Natural killer cell (primary cell): ENCODE results near the gene RNF224. TPM values are rescaled to one million over a fixed set of nuclear protein-coding genes. Genes with fewer than 3 reads are reported as not detected.

Source experiments
- ATAC-seq, 3 donors: fragments of 150-1000 bp in 2 of 3; fragments of 200-7000 bp in 1 of 3; cut with Tn5 transposase; 1 replicate in 1 of 3; 2 replicates in 2 of 3; pipeline ENCODE4 v1.10.0; 2021; ENCODE audit warnings: mild to moderate bottlenecking in 2 of 3, moderate library complexity in 2 of 3
- DNase-seq, 2 donors: peaks; one replicate each; pipeline versions ENCODE4 v3.0.0 to v3.0.0-alpha.2; 2013 to 2021; ENCODE audit warnings: mixed read lengths in 1 of 2
- H3K27ac ChIP-seq: one replicate; pipeline ENCODE4 v1.5.1; 2013; ENCODE audit warnings: mild to moderate bottlenecking, low read length
- H3K27me3 ChIP-seq: one replicate; pipeline ENCODE4 v1.6.1; 2013; ENCODE audit warnings: low read length; ENCODE audit not compliant: control insufficient read depth, insufficient read depth
- H3K36me3 ChIP-seq: one replicate; pipeline ENCODE4 v1.6.1; 2013; ENCODE audit warnings: low read length; ENCODE audit not compliant: control insufficient read depth, insufficient read depth
- H3K4me1 ChIP-seq: one replicate; pipeline ENCODE4 v1.6.1; 2013; ENCODE audit warnings: low read length; ENCODE audit not compliant: control insufficient read depth, insufficient read depth
- H3K4me3 ChIP-seq: one replicate; pipeline ENCODE4 v1.5.1; 2013; ENCODE audit warnings: low read length
- H3K9me3 ChIP-seq: one replicate; pipeline ENCODE4 v1.6.1; 2013; ENCODE audit warnings: low read length; ENCODE audit not compliant: control insufficient read depth, insufficient read depth
- H3K27ac Mint-ChIP-seq, 2 donors: one replicate each; pipeline ENCODE4 v1.8.0; 2022; ENCODE audit warnings: mild to moderate bottlenecking in 2 of 2, mixed read lengths in 2 of 2, moderate library complexity in 1 of 2
- H3K27me3 Mint-ChIP-seq, 2 donors: one replicate each; pipeline ENCODE4 v1.8.0; 2022; ENCODE audit warnings: low read depth in 2 of 2, mixed read lengths in 2 of 2
- H3K36me3 Mint-ChIP-seq: one replicate; pipeline ENCODE4 v1.8.0; 2022; ENCODE audit warnings: mixed read lengths
- H3K4me1 Mint-ChIP-seq, 2 donors: one replicate each; pipeline ENCODE4 v1.8.0; 2022; ENCODE audit warnings: mixed read lengths in 2 of 2
- H3K4me3 Mint-ChIP-seq: one replicate; pipeline ENCODE4 v1.8.0; 2022; ENCODE audit warnings: mild to moderate bottlenecking, moderate library complexity, mixed read lengths
- H3K9me3 Mint-ChIP-seq, 2 donors: one replicate each; pipeline ENCODE4 v1.8.0; 2022; ENCODE audit warnings: mixed read lengths in 2 of 2
- WGBS: methylation state at CpG from one replicate; pipeline ENCODE4 v1.1.7; 2013; ENCODE audit warnings: missing lambda C conversion rate; ENCODE audit not compliant: insufficient coverage; 5-methylcytosine and 5-hydroxymethylcytosine counted together
- intact Hi-C: fragments of 100-400 bp; cut with micrococcal nuclease; formaldehyde crosslinking; loops from one replicate; pipeline ENCODE4 v1.14.2; 2022
- total RNA-seq, 4 donors: library from RNA; stranded (reverse); fragments of 120-200 nt in 1 of 4; gene quantifications; one replicate each; pipeline versions ENCODE4 v1.2.3 to v1.2.4, GENCODE V29; 2013 to 2022
- TF ChIP-seq, protein P1 (sequence below): fragments of 200-600 bp; IDR thresholded peaks from one replicate; pipeline ENCODE4 v1.8.0; 2022; ENCODE audit warnings: antibody characterized with exemption

The RNF224 gene
- total RNA-seq, 3 donors from 2014 or later (not counting 1 experiment from before 2014, with no cell fraction given): not detected

- intact Hi-C loops: no loop called here
- Mint-ChIP-seq H3K4me3 (no peak overlapping the region), H3K4me1 (peaks cover 5 to 13% of the 10 kb centered on the region in 2 donors), H3K9me3 (no peaks in the 10 kb centered on the region), H3K27me3 (peaks cover 0 to 9% of the 10 kb centered on the region in 2 donors), H3K27ac (no peak overlapping the region), H3K36me3 (no peaks in the 10 kb centered on the region)
- no peaks in the 10 kb centered on the region for H3K36me3 ChIP-seq
- no peaks in the 10 kb centered on the region for H3K9me3 ChIP-seq
- H3K27me3 ChIP-seq: peaks cover 9% of the 10 kb centered on the region
- ATAC-seq (no peak), DNase-seq (no peak)
- 91% methylated on average over 23 of the region's 23 CpGs for WGBS
- H3K27ac ChIP-seq: no peak overlapping the region
- TF ChIP-seq, protein P1, sequence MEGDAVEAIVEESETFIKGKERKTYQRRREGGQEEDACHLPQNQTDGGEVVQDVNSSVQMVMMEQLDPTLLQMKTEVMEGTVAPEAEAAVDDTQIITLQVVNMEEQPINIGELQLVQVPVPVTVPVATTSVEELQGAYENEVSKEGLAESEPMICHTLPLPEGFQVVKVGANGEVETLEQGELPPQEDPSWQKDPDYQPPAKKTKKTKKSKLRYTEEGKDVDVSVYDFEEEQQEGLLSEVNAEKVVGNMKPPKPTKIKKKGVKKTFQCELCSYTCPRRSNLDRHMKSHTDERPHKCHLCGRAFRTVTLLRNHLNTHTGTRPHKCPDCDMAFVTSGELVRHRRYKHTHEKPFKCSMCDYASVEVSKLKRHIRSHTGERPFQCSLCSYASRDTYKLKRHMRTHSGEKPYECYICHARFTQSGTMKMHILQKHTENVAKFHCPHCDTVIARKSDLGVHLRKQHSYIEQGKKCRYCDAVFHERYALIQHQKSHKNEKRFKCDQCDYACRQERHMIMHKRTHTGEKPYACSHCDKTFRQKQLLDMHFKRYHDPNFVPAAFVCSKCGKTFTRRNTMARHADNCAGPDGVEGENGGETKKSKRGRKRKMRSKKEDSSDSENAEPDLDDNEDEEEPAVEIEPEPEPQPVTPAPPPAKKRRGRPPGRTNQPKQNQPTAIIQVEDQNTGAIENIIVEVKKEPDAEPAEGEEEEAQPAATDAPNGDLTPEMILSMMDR: no peak
- peaks cover 28% of the 10 kb centered on the region for H3K4me1 ChIP-seq
- no peak overlapping the region for H3K4me3 ChIP-seq
Measured at GRCh38 chr9:137231372-137232039, 4.2 kb downstream of the RNF224 start.

DNA sequence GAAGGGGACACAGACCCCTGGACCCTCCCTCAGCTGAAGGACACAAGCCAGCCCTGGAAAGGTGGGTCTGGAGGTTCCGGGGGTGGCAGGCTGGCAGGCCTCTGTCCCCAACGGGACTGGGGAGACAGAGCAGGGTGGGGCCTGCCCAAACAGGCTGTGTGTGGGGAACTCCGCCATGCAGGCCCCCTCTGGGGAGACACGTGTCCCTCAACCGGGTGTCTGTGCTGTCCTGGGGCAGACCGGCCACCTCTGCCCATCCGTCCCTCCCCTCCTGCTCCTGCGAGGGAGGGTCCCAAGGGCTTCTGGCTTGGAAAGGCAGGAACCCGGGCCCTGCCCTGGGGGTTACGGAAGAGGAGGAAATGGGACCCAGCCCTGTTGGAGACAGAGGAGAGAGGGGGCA is 4.8 kb downstream of the RNF224 start:
- Mint-ChIP-seq H3K27me3 (peaks cover 0 to 9% of the 10 kb centered on the region in 2 donors), H3K4me1 (peaks cover 5 to 13% of the 10 kb centered on the region in 2 donors), H3K9me3 (no peaks in the 10 kb centered on the region), H3K36me3 (no peaks in the 10 kb centered on the region), H3K27ac (no peak overlapping the region), H3K4me3 (no peak overlapping the region)
- WGBS: 85% methylated on average over 9 of the region's 10 CpGs
- intact Hi-C loops: no loop called here
- Histone ChIP-seq H3K4me1 (peaks cover 32% of the 10 kb centered on the region), H3K36me3 (no peaks in the 10 kb centered on the region), H3K27ac (no peak overlapping the region), H3K9me3 (no peaks in the 10 kb centered on the region), H3K27me3 (peaks cover 7% of the 10 kb centered on the region), H3K4me3 (no peak overlapping the region)
- TF ChIP-seq, protein P1: no peak
- DNase-seq (no peak), ATAC-seq (no peak)

DNA sequence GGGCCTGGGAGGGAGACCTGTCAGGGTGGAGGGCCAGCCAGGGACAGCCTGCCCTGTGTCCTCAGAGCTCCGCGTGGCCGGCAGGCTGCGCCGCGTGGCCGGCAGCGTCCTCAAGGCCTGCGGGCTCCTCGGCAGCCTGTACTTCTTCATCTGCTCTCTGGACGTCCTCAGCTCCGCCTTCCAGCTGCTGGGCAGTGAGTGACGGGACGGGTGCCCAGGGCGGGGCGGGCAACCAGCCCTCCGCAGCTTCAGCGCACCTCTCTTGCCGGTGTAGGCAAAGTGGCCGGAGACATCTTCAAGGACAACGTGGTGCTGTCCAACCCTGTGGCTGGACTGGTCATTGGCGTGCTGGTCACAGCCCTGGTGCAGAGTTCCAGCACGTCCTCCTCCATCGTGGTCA is 5.2 kb downstream of the RNF224 start:
- 94% methylated on average over 24 of the region's 24 CpGs for WGBS
- no peak for ATAC-seq
- Histone ChIP-seq H3K4me3 (no peak overlapping the region), H3K36me3 (no peaks in the 10 kb centered on the region), H3K4me1 (peaks cover 32% of the 10 kb centered on the region), H3K9me3 (no peaks in the 10 kb centered on the region), H3K27me3 (peaks cover 4% of the 10 kb centered on the region), H3K27ac (no peak overlapping the region)
- Mint-ChIP-seq H3K4me3 (no peak overlapping the region), H3K9me3 (no peaks in the 10 kb centered on the region), H3K4me1 (peaks cover 3 to 13% of the 10 kb centered on the region in 2 donors), H3K27ac (no peak overlapping the region), H3K36me3 (no peaks in the 10 kb centered on the region), H3K27me3 (peaks cover 0 to 8% of the 10 kb centered on the region in 2 donors)
- TF ChIP-seq, protein P1: no peak
- no peak for DNase-seq
- intact Hi-C loops: no loop called here
